WTC11 (cell line): Measurements from ENCODE around the gene C11orf54. TPM values are rescaled to one million over a fixed set of nuclear protein-coding genes. Genes with fewer than 3 reads are reported as not detected.
A peak's percentile ranks its signal among the peaks of the same experiment; 100 is the strongest.

ENCODE experiments used
- ATAC-seq: fragments of 200-7000 bp; cut with Tn5 transposase; 2 replicates; pipeline ENCODE4 v1.10.0; 2021; ENCODE audit warnings: mild to moderate bottlenecking, moderate library complexity
- CTCF ChIA-PET: fragments of 300-600 bp; sonication (Branson Sonifier 250); formaldehyde crosslinking; loops from one replicate; lab custom pipeline; 2021; ENCODE audit warnings: antibody characterized with exemption; lab: Charles Lee
- POLR2A ChIA-PET: fragments of 350-600 bp; sonication (Branson Sonifier 250); formaldehyde crosslinking; loops from one replicate; lab custom pipeline; 2021; ENCODE audit warnings: antibody characterized with exemption; lab: Charles Lee
- DNase-seq: peaks from one replicate; pipeline ENCODE4 v3.0.0; 2021; ENCODE audit warnings: low spot score
- H3K27ac Mint-ChIP-seq: 2 replicates; pipeline ENCODE4 v1.8.0; 2021; ENCODE audit warnings: mixed read lengths
- H3K27me3 Mint-ChIP-seq: 2 replicates; pipeline ENCODE4 v1.8.0; 2021; ENCODE audit warnings: low read depth, mild to moderate bottlenecking, moderate library complexity, mixed read lengths
- H3K36me3 Mint-ChIP-seq: 2 replicates; pipeline ENCODE4 v1.8.0; 2021; ENCODE audit warnings: mixed read lengths
- H3K4me1 Mint-ChIP-seq: 2 replicates; pipeline ENCODE4 v1.8.0; 2022; ENCODE audit warnings: mixed read lengths
- H3K4me3 Mint-ChIP-seq: 2 replicates; pipeline ENCODE4 v1.8.0; 2021; ENCODE audit warnings: mild to moderate bottlenecking, moderate library complexity, mixed read lengths
- H3K9me3 Mint-ChIP-seq: 2 replicates; pipeline ENCODE4 v1.8.0; 2021; ENCODE audit warnings: mixed read lengths
- ATF6 ChIP-seq: sonication (generic); formaldehyde crosslinking; IDR thresholded peaks from 2 replicates; pipeline ENCODE4 v1.8.1; 2023; ENCODE audit warnings: mild to moderate bottlenecking, missing genetic modification reagents
- CREB1 ChIP-seq: sonication (generic); formaldehyde crosslinking; IDR thresholded peaks from 2 replicates; pipeline ENCODE4 v1.8.0; 2023; ENCODE audit warnings: mild to moderate bottlenecking, missing genetic modification reagents
- IRF2 ChIP-seq: sonication (generic); formaldehyde crosslinking; IDR thresholded peaks from 2 replicates; pipeline ENCODE4 v1.8.0; 2022; ENCODE audit warnings: low read depth, missing genetic modification reagents, borderline replicate concordance
- MAX ChIP-seq: sonication (generic); formaldehyde crosslinking; IDR thresholded peaks from 2 replicates; pipeline ENCODE4 v1.8.0; 2022; ENCODE audit warnings: mild to moderate bottlenecking, missing genetic modification reagents
- USF1 ChIP-seq: sonication (generic); formaldehyde crosslinking; IDR thresholded peaks from 2 replicates; pipeline ENCODE4 v1.8.0; 2022; ENCODE audit warnings: mild to moderate bottlenecking, missing genetic modification reagents
- ZBTB21 ChIP-seq: sonication (generic); formaldehyde crosslinking; IDR thresholded peaks from 2 replicates; pipeline ENCODE4 v1.8.1; 2023; ENCODE audit warnings: mild to moderate bottlenecking, missing genetic modification reagents, borderline replicate concordance
- ZNF121 ChIP-seq: sonication (generic); formaldehyde crosslinking; IDR thresholded peaks from 2 replicates; pipeline ENCODE4 v1.8.0; 2023; ENCODE audit warnings: missing genetic modification reagents
- ZNF317 ChIP-seq: sonication (generic); formaldehyde crosslinking; IDR thresholded peaks from 2 replicates; pipeline ENCODE4 v1.8.1; 2023; ENCODE audit warnings: low read depth, mild to moderate bottlenecking, moderate library complexity, missing genetic modification reagents, borderline replicate concordance
- microRNA-seq: library from miRNA; unstranded; fragments of <30 nt; microRNA quantifications from one replicate; pipeline ENCODE4 v1.2.0, GENCODE V29; 2022; ENCODE audit warnings: borderline number of aligned reads
- total RNA-seq: library from RNA; stranded (reverse); gene quantifications from 3 replicates; pipeline ENCODE4 v1.2.3, GENCODE V29; 2021
- TF ChIP-seq, protein P1 (sequence below): fragments of 250-450 bp; sonication (Bioruptor Pico); IDR thresholded peaks from 2 replicates; pipeline ENCODE4 v1.9.0; 2021; ENCODE audit warnings: moderate library complexity, mild to moderate bottlenecking, inconsistent platforms, borderline replicate concordance

Gene C11orf54
- total RNA-seq, 1 experiment from 2014 or later = 25.4 TPM

DNA sequence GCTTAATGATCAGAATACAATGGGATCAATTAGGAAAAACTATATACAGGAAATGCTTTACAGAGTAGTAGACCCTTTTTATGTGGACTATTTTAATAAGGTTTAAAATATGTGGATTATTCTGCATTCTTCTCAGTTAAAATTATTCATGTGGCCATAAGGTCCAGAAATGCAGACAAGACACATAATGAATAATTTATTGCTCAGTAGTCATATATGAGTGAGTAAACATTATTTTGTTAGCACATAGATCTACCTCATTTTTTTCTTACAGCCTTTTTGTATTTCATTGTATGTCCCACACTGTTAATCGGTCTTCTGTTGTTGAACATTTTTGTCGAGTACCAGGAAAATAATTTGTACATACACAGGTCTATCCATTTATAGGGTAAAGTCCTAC lies 63.4 kb downstream of the C11orf54 start (continued):
- TF ChIP-seq ATF6 (CRISPR knock-in tag) (no peak), ZNF317 (no peak), USF1 (CRISPR knock-in tag) (no peak)
- TF ChIP-seq, protein P1, sequence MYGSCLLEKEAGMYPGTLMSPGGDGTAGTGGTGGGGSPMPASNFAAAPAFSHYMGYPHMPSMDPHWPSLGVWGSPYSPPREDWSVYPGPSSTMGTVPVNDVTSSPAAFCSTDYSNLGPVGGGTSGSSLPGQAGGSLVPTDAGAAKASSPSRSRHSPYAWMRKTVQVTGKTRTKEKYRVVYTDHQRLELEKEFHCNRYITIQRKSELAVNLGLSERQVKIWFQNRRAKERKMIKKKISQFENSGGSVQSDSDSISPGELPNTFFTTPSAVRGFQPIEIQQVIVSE (CRISPR knock-in tag) = no peak

GRCh38 chr11:93807980-93808379 lies 66.5 kb downstream of the C11orf54 start:
- H3K36me3 Mint-ChIP-seq = peaks cover 76% of the 10 kb centered on the region
- POLR2A ChIA-PET = interaction anchor here (0.7 kb wide), 1 partner anchor 146 kb away, joined by 3 read pairs; no protein-coding TSS in a partner anchor

GRCh38 chr11:93813974-93814373 lies 72.5 kb downstream of the C11orf54 start:
- H3K27ac Mint-ChIP-seq = no peak overlapping the region
- POLR2A ChIA-PET = no interaction called here
- CTCF ChIA-PET = no interaction called here
- H3K9me3 Mint-ChIP-seq = no peaks in the 10 kb centered on the region
- peaks cover 46% of the 10 kb centered on the region for H3K36me3 Mint-ChIP-seq
- no peak overlapping the region for H3K4me3 Mint-ChIP-seq
- H3K27me3 Mint-ChIP-seq = no peaks in the 10 kb centered on the region
- peaks cover 14% of the 10 kb centered on the region for H3K4me1 Mint-ChIP-seq
- DNase-seq = no peak
- no peak for ATAC-seq
- TF ChIP-seq MAX (CRISPR knock-in tag) (no peak), CREB1 (CRISPR knock-in tag) (no peak)

More at GRCh38 chr11:93807980-93808379, 66.5 kb downstream of the C11orf54 start:
- no peaks in the 10 kb centered on the region for H3K27me3 Mint-ChIP-seq
- no peak overlapping the region for H3K4me3 Mint-ChIP-seq
- H3K4me1 Mint-ChIP-seq = no peaks in the 10 kb centered on the region
- no peak overlapping the region for H3K27ac Mint-ChIP-seq
- peak; percentile 57; the same call in 1 of the 2 replicates for TF ChIP-seq ZNF121 (CRISPR knock-in tag)
- no peak for TF ChIP-seq ZBTB21 (CRISPR knock-in tag)
- no peak for TF ChIP-seq IRF2 (CRISPR knock-in tag)
- DNase-seq = no peak
- no peak for ATAC-seq
- CTCF ChIA-PET = no interaction called here
- no peaks in the 10 kb centered on the region for H3K9me3 Mint-ChIP-seq

Small RNA genes lying within 50 kb of the gene (microRNA-seq; reads per million reads assigned to microRNA genes)
- 23.1 reads per million, percentile 41 among the genes with 10 or more reads in this experiment for gene MIR1304

Other genes with a start within 250 kb of the C11orf54 start
- gene SMCO4, start 198.3 kb upstream of the C11orf54 start, total RNA-seq = 42.3 to 50.1 TPM (median 42.9 TPM) in 3 replicates
- gene CEP295, start 80.0 kb upstream of the C11orf54 start, total RNA-seq = 14.7 to 15.9 TPM (median 14.8 TPM) in 3 replicates
- gene TAF1D, start 177 bp upstream of the C11orf54 start, total RNA-seq = 173 to 223 TPM (median 185 TPM) in 3 replicates
- gene MED17, start 42.6 kb downstream of the C11orf54 start, total RNA-seq = 25.3 to 30.5 TPM (median 29.6 TPM) in 3 replicates
- 0.27 to 0.35 TPM (median 0.32 TPM) in 3 replicates for gene VSTM5, start 108.9 kb downstream of the C11orf54 start, total RNA-seq